Breast epithelium (tissue), 3 donors: ENCODE results near the gene PTBP3.

Source experiments
- CTCF ChIP-seq, 3 donors: fragments of 450-650 bp; IDR thresholded peaks; one replicate each; pipeline ENCODE4 v1.5.1; 2016 to 2017; ENCODE audit warnings: antibody characterized with exemption in 3 of 3, mild to moderate bottlenecking in 3 of 3, moderate library complexity in 3 of 3
- POLR2A ChIP-seq: fragments of 450-650 bp; IDR thresholded peaks from one replicate; pipeline ENCODE4 v1.6.1; 2016; ENCODE audit warnings: antibody characterized with exemption, mild to moderate bottlenecking, moderate library complexity

GRCh38 chr9:112338561-112338960 is 5.1 kb upstream of the PTBP3 start:
- TF ChIP-seq POLR2A (no peak), CTCF (IDR thresholded peaks at IDR 0.05) (no peak)
